Heart left ventricle (tissue), 13 donors: Measurements from ENCODE around the gene INTS6L.

Experiments
- POLR2A ChIP-seq, 2 donors: fragments of 450-650 bp; IDR thresholded peaks; one replicate each; pipeline ENCODE4 v1.6.1; 2017; ENCODE audit warnings: antibody characterized with exemption in 2 of 2, mild to moderate bottlenecking in 2 of 2, moderate library complexity in 2 of 2
- TF ChIP-seq, protein P1 (sequence below), 12 donors: fragments of 200-600 bp; sonication (generic) in 4 of 12; IDR thresholded peaks; one replicate each; pipeline versions ENCODE4 v1.5.0 to v1.8.0; 2018 to 2022; ENCODE audit warnings: antibody characterized with exemption in 12 of 12, mild to moderate bottlenecking in 5 of 12
- donor health status: ischemic (EF 13 %, LVEDD 7.1; RV severe dilation, severe dysfunction).
- donor health status: DM: no; HTN: yes; CAD: no.
- donor health status: DM: no; HTN: no; CAD: no.
- donor health status: ischemic (EF 25% LVEDD 6.9; RV normal size, moderate dysfunction).
- donor health status: ischemic (EF 25% LVEDD 5.7; RV mildly dilated, moderate dysfunction).
- donor health status: ischemic (EF 35%, LVEDD 5.7; RV mildly dilated, moderate dysfunction).
- donor health status: nonischemic (EF 11% LVEDD 7.7; RV severe dilation, severe dysfunction).
- donor health status: DM: yes; HTN: yes; CAD: no.
- donor health status: PGD.
- donor health status: ischemic (EF 29% LVEDD 5.4; RV normal size, mild dysfunction).
- donor health status: nonischemic (EF 23%, LVEDD 6.1; RV moderate dilation, normal function).

DNA sequence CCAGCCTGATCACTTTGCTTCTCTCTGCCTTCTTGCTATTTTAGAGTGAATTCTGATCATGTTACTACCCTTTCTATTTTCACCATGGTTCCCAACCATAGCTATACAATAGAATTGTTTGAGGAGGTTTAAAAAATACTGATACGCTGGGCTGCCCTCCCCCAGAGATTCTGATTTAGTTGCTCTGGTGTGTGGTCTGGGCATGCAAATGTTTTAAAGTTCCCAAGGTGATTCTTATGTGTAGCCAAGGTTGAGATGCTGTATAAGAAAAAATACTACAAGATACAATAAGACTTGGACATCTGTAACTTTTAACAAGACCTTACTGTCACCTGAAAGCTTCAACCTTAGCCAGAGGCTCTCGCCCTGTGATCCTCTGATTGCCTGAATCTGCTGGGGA, 22.2 kb upstream of the INTS6L start:
- TF ChIP-seq, protein P1, sequence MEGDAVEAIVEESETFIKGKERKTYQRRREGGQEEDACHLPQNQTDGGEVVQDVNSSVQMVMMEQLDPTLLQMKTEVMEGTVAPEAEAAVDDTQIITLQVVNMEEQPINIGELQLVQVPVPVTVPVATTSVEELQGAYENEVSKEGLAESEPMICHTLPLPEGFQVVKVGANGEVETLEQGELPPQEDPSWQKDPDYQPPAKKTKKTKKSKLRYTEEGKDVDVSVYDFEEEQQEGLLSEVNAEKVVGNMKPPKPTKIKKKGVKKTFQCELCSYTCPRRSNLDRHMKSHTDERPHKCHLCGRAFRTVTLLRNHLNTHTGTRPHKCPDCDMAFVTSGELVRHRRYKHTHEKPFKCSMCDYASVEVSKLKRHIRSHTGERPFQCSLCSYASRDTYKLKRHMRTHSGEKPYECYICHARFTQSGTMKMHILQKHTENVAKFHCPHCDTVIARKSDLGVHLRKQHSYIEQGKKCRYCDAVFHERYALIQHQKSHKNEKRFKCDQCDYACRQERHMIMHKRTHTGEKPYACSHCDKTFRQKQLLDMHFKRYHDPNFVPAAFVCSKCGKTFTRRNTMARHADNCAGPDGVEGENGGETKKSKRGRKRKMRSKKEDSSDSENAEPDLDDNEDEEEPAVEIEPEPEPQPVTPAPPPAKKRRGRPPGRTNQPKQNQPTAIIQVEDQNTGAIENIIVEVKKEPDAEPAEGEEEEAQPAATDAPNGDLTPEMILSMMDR (IDR thresholded peaks at IDR 0.05), result no peak
- no peak for TF ChIP-seq POLR2A (IDR thresholded peaks at IDR 0.05)
